A549 (cell line): Measurements from ENCODE around the gene HEXD.

Experiments used
- EP300 ChIP-seq, 2 experiments: fragments of >200 bp; sonication (Bioruptor Twin); formaldehyde crosslinking; IDR thresholded peaks; 2 replicates in 1 of 2; 3 replicates in 1 of 2; pipeline ENCODE4 v1.6.1; 2016 to 2017
- FOSL2 ChIP-seq, 2 experiments: fragments of 450-650 bp in 1 of 2; fragments of >200 bp in 1 of 2; sonication (Bioruptor Twin) in 1 of 2; formaldehyde crosslinking; IDR thresholded peaks; 2 replicates each; pipeline versions ENCODE4 v1.5.0 to v1.6.1; 2016 to 2020; ENCODE audit warnings: mild to moderate bottlenecking in 1 of 2, moderate library complexity in 1 of 2
- HOXA7 ChIP-seq: fragments of 250-450 bp; sonication (Bioruptor Pico); IDR thresholded peaks from 2 replicates; pipeline ENCODE4 v1.5.0; 2020; ENCODE audit warnings: mild to moderate bottlenecking, moderate library complexity
- MYC ChIP-seq: IDR thresholded peaks from 2 replicates; pipeline ENCODE4 v1.6.1; 2012; ENCODE audit warnings: mild to moderate bottlenecking, inconsistent platforms, low read length, improper control_type of control experiment, borderline replicate concordance
- NFE2L2 ChIP-seq: fragments of 150-350 bp; conservative IDR thresholded peaks from 2 replicates; pipeline ENCODE4 v1.6.1; 2014; ENCODE audit warnings: low read length
- POLR2A ChIP-seq: IDR thresholded peaks from 2 replicates; pipeline ENCODE4 v1.6.1; 2012; ENCODE audit warnings: mild to moderate bottlenecking, low read length
- TF ChIP-seq, protein P1 (sequence below): fragments of >200 bp; sonication (Bioruptor Twin); formaldehyde crosslinking; IDR thresholded peaks from 3 replicates; pipeline ENCODE4 v1.5.1; 2016

GRCh38 chr17:82432017-82432416 lies 13.9 kb downstream of the HEXD start:
- TF ChIP-seq, protein P1, sequence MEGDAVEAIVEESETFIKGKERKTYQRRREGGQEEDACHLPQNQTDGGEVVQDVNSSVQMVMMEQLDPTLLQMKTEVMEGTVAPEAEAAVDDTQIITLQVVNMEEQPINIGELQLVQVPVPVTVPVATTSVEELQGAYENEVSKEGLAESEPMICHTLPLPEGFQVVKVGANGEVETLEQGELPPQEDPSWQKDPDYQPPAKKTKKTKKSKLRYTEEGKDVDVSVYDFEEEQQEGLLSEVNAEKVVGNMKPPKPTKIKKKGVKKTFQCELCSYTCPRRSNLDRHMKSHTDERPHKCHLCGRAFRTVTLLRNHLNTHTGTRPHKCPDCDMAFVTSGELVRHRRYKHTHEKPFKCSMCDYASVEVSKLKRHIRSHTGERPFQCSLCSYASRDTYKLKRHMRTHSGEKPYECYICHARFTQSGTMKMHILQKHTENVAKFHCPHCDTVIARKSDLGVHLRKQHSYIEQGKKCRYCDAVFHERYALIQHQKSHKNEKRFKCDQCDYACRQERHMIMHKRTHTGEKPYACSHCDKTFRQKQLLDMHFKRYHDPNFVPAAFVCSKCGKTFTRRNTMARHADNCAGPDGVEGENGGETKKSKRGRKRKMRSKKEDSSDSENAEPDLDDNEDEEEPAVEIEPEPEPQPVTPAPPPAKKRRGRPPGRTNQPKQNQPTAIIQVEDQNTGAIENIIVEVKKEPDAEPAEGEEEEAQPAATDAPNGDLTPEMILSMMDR = no peak
- TF ChIP-seq EP300 (IDR thresholded peaks at IDR 0.05) (no peak), POLR2A (no peak), MYC (no peak), HOXA7 (CRISPR knock-in tag) (no peak), FOSL2 (IDR thresholded peaks at IDR 0.05) (no peak), FOSL2 (CRISPR knock-in tag; IDR thresholded peaks at IDR 0.05) (no peak), NFE2L2 (no peak)
